WERI-Rb-1 (cell line): ENCODE measurements around the gene POU5F1.

Experiments
- DNase-seq: peaks from one replicate; pipeline ENCODE4 v3.0.0-alpha.2; 2020
- H3K27ac ChIP-seq: fragments of 250-450 bp; sonication (Bioruptor Pico); 2 replicates; pipeline ENCODE4 v1.5.1; 2020; ENCODE audit warnings: mild to moderate bottlenecking, moderate library complexity
- H3K27me3 ChIP-seq: fragments of 250-450 bp; sonication (Bioruptor Pico); 2 replicates; pipeline ENCODE4 v1.5.1; 2021; ENCODE audit warnings: mild to moderate bottlenecking, low read depth, moderate library complexity; ENCODE audit not compliant: insufficient read depth, severe bottlenecking
- H3K36me3 ChIP-seq: fragments of 250-450 bp; sonication (Bioruptor Pico); 2 replicates; pipeline ENCODE4 v1.5.1; 2020; ENCODE audit warnings: mild to moderate bottlenecking, moderate library complexity
- H3K4me3 ChIP-seq: 2 replicates; pipeline ENCODE4 v1.5.1; 2011; ENCODE audit warnings: low read depth, mild to moderate bottlenecking, control low read depth, low read length
- H3K9me3 ChIP-seq: fragments of 250-450 bp; sonication (Bioruptor Pico); 2 replicates; pipeline ENCODE4 v1.5.1; 2021; ENCODE audit warnings: mild to moderate bottlenecking, moderate library complexity; ENCODE audit not compliant: severe bottlenecking
- TF ChIP-seq, protein P1 (sequence below): IDR thresholded peaks from 2 replicates; pipeline ENCODE4 v1.5.1; 2011; ENCODE audit warnings: low read depth, mild to moderate bottlenecking, control low read depth, inconsistent platforms, low read length

The POU5F1 gene

DNA sequence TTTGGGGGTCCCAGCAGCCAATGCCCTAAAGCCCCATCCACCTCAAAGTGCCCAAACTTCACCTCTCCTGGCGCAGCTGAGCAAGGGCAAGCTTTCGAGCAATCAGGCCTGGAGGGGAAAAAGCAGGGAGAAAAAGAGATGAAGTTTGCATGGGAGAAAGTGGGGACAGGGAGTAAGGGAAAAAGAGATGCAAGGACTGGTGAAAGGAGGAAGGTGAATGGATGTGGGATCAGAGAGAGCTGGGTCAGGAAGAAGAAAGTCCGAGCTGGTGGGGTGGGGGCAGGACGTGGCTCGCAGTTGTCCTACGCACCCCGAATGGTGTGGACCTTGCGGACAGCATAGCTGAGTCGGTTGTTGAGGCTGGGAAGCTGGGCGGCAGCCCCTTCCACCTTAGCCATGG is 25.1 kb downstream of the POU5F1 start:
- peak overlapping the region; percentile 83 for H3K27ac ChIP-seq
- H3K27me3 ChIP-seq = no peaks in the 10 kb centered on the region
- TF ChIP-seq, protein P1, sequence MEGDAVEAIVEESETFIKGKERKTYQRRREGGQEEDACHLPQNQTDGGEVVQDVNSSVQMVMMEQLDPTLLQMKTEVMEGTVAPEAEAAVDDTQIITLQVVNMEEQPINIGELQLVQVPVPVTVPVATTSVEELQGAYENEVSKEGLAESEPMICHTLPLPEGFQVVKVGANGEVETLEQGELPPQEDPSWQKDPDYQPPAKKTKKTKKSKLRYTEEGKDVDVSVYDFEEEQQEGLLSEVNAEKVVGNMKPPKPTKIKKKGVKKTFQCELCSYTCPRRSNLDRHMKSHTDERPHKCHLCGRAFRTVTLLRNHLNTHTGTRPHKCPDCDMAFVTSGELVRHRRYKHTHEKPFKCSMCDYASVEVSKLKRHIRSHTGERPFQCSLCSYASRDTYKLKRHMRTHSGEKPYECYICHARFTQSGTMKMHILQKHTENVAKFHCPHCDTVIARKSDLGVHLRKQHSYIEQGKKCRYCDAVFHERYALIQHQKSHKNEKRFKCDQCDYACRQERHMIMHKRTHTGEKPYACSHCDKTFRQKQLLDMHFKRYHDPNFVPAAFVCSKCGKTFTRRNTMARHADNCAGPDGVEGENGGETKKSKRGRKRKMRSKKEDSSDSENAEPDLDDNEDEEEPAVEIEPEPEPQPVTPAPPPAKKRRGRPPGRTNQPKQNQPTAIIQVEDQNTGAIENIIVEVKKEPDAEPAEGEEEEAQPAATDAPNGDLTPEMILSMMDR = no peak
- peaks cover 75% of the 10 kb centered on the region for H3K36me3 ChIP-seq
- no peaks in the 10 kb centered on the region for H3K9me3 ChIP-seq
- no peak for DNase-seq
- H3K4me3 ChIP-seq = no peak overlapping the region

- peak overlapping the region; percentile 83 for H3K27ac ChIP-seq
- H3K27me3 ChIP-seq = no peaks in the 10 kb centered on the region
- peaks cover 2% of the 10 kb centered on the region for H3K9me3 ChIP-seq
- H3K4me3 ChIP-seq = no peak overlapping the region
- no peak for DNase-seq
- peaks cover 71% of the 10 kb centered on the region for H3K36me3 ChIP-seq
- TF ChIP-seq, protein P1 = no peak
Observed at GRCh38 chr6:31144970-31145340, 25.5 kb downstream of the POU5F1 start.

DNA sequence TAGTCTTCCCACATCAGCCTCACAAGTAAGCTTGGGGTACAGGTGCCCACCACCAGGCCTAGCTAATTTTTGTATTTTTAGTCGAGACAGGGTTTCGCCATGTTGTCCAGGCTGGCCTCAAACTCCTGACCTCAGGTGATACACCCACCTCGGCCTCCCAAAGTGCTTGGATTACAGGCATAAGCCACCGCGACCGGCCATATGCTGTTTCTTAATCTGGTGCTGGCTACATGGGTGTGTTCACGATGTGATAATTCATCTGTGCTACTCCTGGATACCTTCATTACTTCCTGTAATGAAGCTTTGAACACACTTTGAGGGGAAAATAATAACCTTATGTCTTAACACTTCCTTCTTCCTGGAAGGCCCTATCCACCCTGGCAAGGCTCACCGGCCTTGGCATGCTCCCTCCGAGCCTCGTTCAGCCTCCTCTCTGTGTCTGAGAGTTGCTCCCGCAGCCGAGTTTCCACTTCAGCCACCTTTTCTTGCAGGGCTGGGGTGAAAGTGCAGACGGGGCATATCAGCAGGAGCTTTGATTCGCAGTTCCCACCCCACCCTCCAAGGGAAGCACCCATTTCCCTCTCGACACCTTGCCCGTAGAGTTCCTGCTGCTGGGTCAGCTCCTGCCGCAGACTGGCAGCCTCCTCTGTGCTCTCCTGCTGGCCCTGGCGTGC is 26.0 kb downstream of the POU5F1 start:
- peak overlapping the region; percentile 83 for H3K27ac ChIP-seq
- H3K27me3 ChIP-seq = no peaks in the 10 kb centered on the region
- H3K9me3 ChIP-seq = peaks cover 2% of the 10 kb centered on the region
- DNase-seq = peak; percentile 89
- H3K4me3 ChIP-seq = no peak overlapping the region
- TF ChIP-seq, protein P1 = no peak
- H3K36me3 ChIP-seq = peaks cover 66% of the 10 kb centered on the region

- peaks cover 2% of the 10 kb centered on the region for H3K9me3 ChIP-seq
- TF ChIP-seq, protein P1 = no peak
- H3K4me3 ChIP-seq = no peak overlapping the region
- peak; percentile 92 for DNase-seq
- peaks cover 58% of the 10 kb centered on the region for H3K36me3 ChIP-seq
- H3K27me3 ChIP-seq = no peaks in the 10 kb centered on the region
- H3K27ac ChIP-seq = peak overlapping the region; percentile 83
Observed at GRCh38 chr6:31143148-31143547, 27.3 kb downstream of the POU5F1 start.

- H3K9me3 ChIP-seq = peaks cover 2% of the 10 kb centered on the region
- no peak overlapping the region for H3K4me3 ChIP-seq
- no peaks in the 10 kb centered on the region for H3K27me3 ChIP-seq
- peak overlapping the region; percentile 83 for H3K27ac ChIP-seq
- TF ChIP-seq, protein P1 = no peak
- H3K36me3 ChIP-seq = peaks cover 50% of the 10 kb centered on the region
- DNase-seq = peak; percentile 97
Observed at GRCh38 chr6:31142361-31142761, 28.1 kb downstream of the POU5F1 start.

GRCh38 chr6:31140643-31141042 is 29.8 kb downstream of the POU5F1 start:
- TF ChIP-seq, protein P1 = no peak
- Histone ChIP-seq H3K9me3 (peaks cover 2% of the 10 kb centered on the region), H3K27me3 (no peaks in the 10 kb centered on the region), H3K4me3 (no peak overlapping the region), H3K27ac (no peak overlapping the region), H3K36me3 (peaks cover 35% of the 10 kb centered on the region)
- DNase-seq = no peak
